Calu3 (cell line): ENCODE results near the gene ZNF630. TPM values are rescaled to one million over a fixed set of nuclear protein-coding genes. Genes with fewer than 3 reads are reported as not detected.

ENCODE experiments used
- BruUV-seq: library from RNA; stranded (reverse); fragments of 400-500 nt; replicated peaks from 2 replicates; lab custom pipeline; 2021; lab: Mats Ljungman, UMichigan
- CTCF ChIA-PET: fragments of 300-600 bp; sonication (Branson Sonifier 250); formaldehyde crosslinking; loops from one replicate; lab custom pipeline; 2022; ENCODE audit warnings: antibody characterized with exemption; lab: Charles Lee
- DNase-seq: peaks from one replicate; pipeline ENCODE4 v3.0.0; 2022
- H3K27ac Mint-ChIP-seq: one replicate; pipeline ENCODE4 v1.8.0; 2022; ENCODE audit warnings: mixed read lengths; ENCODE audit not compliant: unreplicated experiment
- H3K27me3 Mint-ChIP-seq: one replicate; pipeline ENCODE4 v1.8.0; 2022; ENCODE audit warnings: mixed read lengths; ENCODE audit not compliant: unreplicated experiment
- H3K36me3 Mint-ChIP-seq: one replicate; pipeline ENCODE4 v1.8.0; 2022; ENCODE audit warnings: mild to moderate bottlenecking, moderate library complexity, mixed read lengths; ENCODE audit not compliant: insufficient read depth, unreplicated experiment
- H3K4me1 Mint-ChIP-seq: one replicate; pipeline ENCODE4 v1.8.0; 2022; ENCODE audit warnings: mild to moderate bottlenecking, low read depth, mixed read lengths; ENCODE audit not compliant: unreplicated experiment
- H3K4me3 Mint-ChIP-seq: one replicate; pipeline ENCODE4 v1.8.0; 2022; ENCODE audit warnings: mild to moderate bottlenecking, low read depth, moderate library complexity, mixed read lengths; ENCODE audit not compliant: unreplicated experiment
- H3K9me3 Mint-ChIP-seq: one replicate; pipeline ENCODE4 v1.8.0; 2022; ENCODE audit warnings: low read depth, mixed read lengths; ENCODE audit not compliant: unreplicated experiment
- CTCF ChIP-seq: fragments of 200-600 bp; IDR thresholded peaks from one replicate; pipeline ENCODE4 v1.8.0; 2022; ENCODE audit warnings: antibody characterized with exemption; ENCODE audit not compliant: unreplicated experiment
- intact Hi-C: fragments of 100-400 bp; cut with micrococcal nuclease; formaldehyde crosslinking; loops from one replicate; pipeline ENCODE4 v1.10.0; 2022; ENCODE audit not compliant: unreplicated experiment
- total RNA-seq: library from RNA; stranded (reverse); gene quantifications from 2 replicates; pipeline ENCODE4 v1.2.3, GENCODE V29; 2022

ZNF630 gene
- total RNA-seq, 1 experiment from 2014 or later = 2.6 TPM

- BruUV-seq = no TSS peak
- no peak for DNase-seq
- Mint-ChIP-seq H3K27ac (no peak overlapping the region), H3K27me3 (no peaks in the 10 kb centered on the region), H3K4me3 (no peak overlapping the region), H3K4me1 (peaks cover 23% of the 10 kb centered on the region), H3K9me3 (peaks cover 3% of the 10 kb centered on the region), H3K36me3 (no peaks in the 10 kb centered on the region)
- CTCF ChIA-PET = no interaction called here
- TF ChIP-seq CTCF = no peak
- intact Hi-C loops = no loop called here
Measured at GRCh38 chrX:48090123-48090522, 18.7 kb upstream of the ZNF630 start.

- no peak for TF ChIP-seq CTCF
- no TSS peak for BruUV-seq
- Mint-ChIP-seq H3K9me3 (peaks cover 2% of the 10 kb centered on the region), H3K27ac (peak overlapping the region; percentile 94), H3K4me1 (peaks cover 27% of the 10 kb centered on the region), H3K36me3 (no peaks in the 10 kb centered on the region), H3K27me3 (no peaks in the 10 kb centered on the region), H3K4me3 (no peak overlapping the region)
- intact Hi-C loops = loop anchor here (10.0 kb wide), 1 partner anchor 509 kb away; the partner anchor contains the start of gene WDR13
- DNase-seq = peak; percentile 18
- CTCF ChIA-PET = interaction anchor here (0.8 to 1.3 kb wide), 2 partner anchors 32 to 388 kb away, joined by 3 read pairs; no protein-coding TSS in a partner anchor
Measured at GRCh38 chrX:48086082-48086481, 14.6 kb upstream of the ZNF630 start.

- CTCF ChIA-PET = interaction anchor here (1.0 to 1.8 kb wide), 3 partner anchors 179 to 491 kb away, joined by 3 to 10 read pairs (median 4); partner anchors contain the start of gene RBM3
- H3K36me3 Mint-ChIP-seq = no peaks in the 10 kb centered on the region
- H3K9me3 Mint-ChIP-seq = no peaks in the 10 kb centered on the region
- H3K27ac Mint-ChIP-seq = no peak overlapping the region
- peaks cover 19% of the 10 kb centered on the region for H3K4me1 Mint-ChIP-seq
- BruUV-seq = no TSS peak
- TF ChIP-seq CTCF = no peak
- no peak overlapping the region for H3K4me3 Mint-ChIP-seq
- intact Hi-C loops = loop anchor here (1.0 to 10.0 kb wide), 3 partner anchors 411 to 511 kb away; partner anchors contain the start of gene WDR13
- no peak for DNase-seq
- no peaks in the 10 kb centered on the region for H3K27me3 Mint-ChIP-seq
Measured at GRCh38 chrX:48083706-48084105, 12.3 kb upstream of the ZNF630 start.

- TF ChIP-seq CTCF = peak; percentile 33
- intact Hi-C loops = loop anchor here (1.0 to 10.0 kb wide), 3 partner anchors 411 to 512 kb away; partner anchors contain the start of gene WDR13
- no TSS peak for BruUV-seq
- Mint-ChIP-seq H3K36me3 (no peaks in the 10 kb centered on the region), H3K27me3 (no peaks in the 10 kb centered on the region), H3K9me3 (no peaks in the 10 kb centered on the region), H3K4me1 (peaks cover 19% of the 10 kb centered on the region), H3K4me3 (no peak overlapping the region), H3K27ac (no peak overlapping the region)
- peak; percentile 52 for DNase-seq
- CTCF ChIA-PET = interaction anchor here (1.0 to 1.8 kb wide), 3 partner anchors 179 to 491 kb away, joined by 3 to 10 read pairs (median 4); partner anchors contain the start of gene RBM3
Measured at GRCh38 chrX:48083212-48083611, 11.8 kb upstream of the ZNF630 start.
